A673 (cell line): ENCODE data around the gene IGFN1. TPM values are rescaled to one million over a fixed set of nuclear protein-coding genes. Genes with fewer than 3 reads are reported as not detected.

Source experiments
- BruUV-seq: library from RNA; stranded (reverse); fragments of 400-500 nt; replicated peaks from 2 replicates; lab custom pipeline; 2021; lab: Mats Ljungman, UMichigan
- CTCF ChIA-PET: fragments of 300-600 bp; sonication (Branson Sonifier 250); formaldehyde crosslinking; loops from one replicate; lab custom pipeline; 2022; ENCODE audit warnings: antibody characterized with exemption; lab: Charles Lee
- POLR2A ChIA-PET: fragments of 300-600 bp; sonication (Branson Sonifier 250); formaldehyde crosslinking; loops from one replicate; lab custom pipeline; 2022; ENCODE audit warnings: antibody characterized with exemption; ENCODE audit not compliant: low non-redundant PET; lab: Charles Lee
- DNase-seq: peaks from one replicate; pipeline ENCODE4 v3.0.0-alpha.2; 2015; ENCODE audit warnings: low spot score
- H3K27ac ChIP-seq: fragments of 200-600 bp; sonication (generic); 2 replicates; pipeline ENCODE4 v1.5.1; 2016; ENCODE audit warnings: mixed run types, low read depth, mild to moderate bottlenecking, mixed read lengths, antibody characterized with exemption, low read length; ENCODE audit not compliant: poor library complexity, severe bottlenecking
- H3K27me3 ChIP-seq: fragments of 200-600 bp; sonication (generic); replicated peaks from 2 replicates; pipeline ENCODE4 v1.6.1; 2017; ENCODE audit warnings: mixed run types, low read depth, mild to moderate bottlenecking, mixed read lengths, antibody characterized with exemption, low read length; ENCODE audit not compliant: insufficient read depth, poor library complexity
- H3K36me3 ChIP-seq: fragments of 200-600 bp; sonication (generic); 2 replicates; pipeline ENCODE4 v1.6.1; 2016; ENCODE audit warnings: mixed run types, mild to moderate bottlenecking, mixed read lengths, antibody characterized with exemption, low read length; ENCODE audit not compliant: insufficient read depth, poor library complexity, severe bottlenecking
- H3K4me1 ChIP-seq: fragments of 200-600 bp; sonication (generic); 2 replicates; pipeline ENCODE4 v1.6.1; 2017; ENCODE audit warnings: mixed run types, mild to moderate bottlenecking, mixed read lengths, antibody characterized with exemption, low read length; ENCODE audit not compliant: insufficient read depth, poor library complexity, severe bottlenecking
- H3K4me3 ChIP-seq: fragments of 200-600 bp; sonication (generic); 2 replicates; pipeline ENCODE4 v1.5.1; 2016; ENCODE audit warnings: low read depth, mixed run types, mild to moderate bottlenecking, mixed read lengths, low read length; ENCODE audit not compliant: poor library complexity, severe bottlenecking
- H3K9me3 ChIP-seq: fragments of 200-600 bp; sonication (generic); 2 replicates; pipeline ENCODE4 v1.6.1; 2016; ENCODE audit warnings: mixed run types, low read depth, mild to moderate bottlenecking, mixed read lengths, antibody characterized with exemption, low read length; ENCODE audit not compliant: poor library complexity, severe bottlenecking
- CTCF ChIP-seq: fragments of 300-800, 200-600 bp; sonication (generic); conservative IDR thresholded peaks from 2 replicates; pipeline ENCODE4 v1.5.1; 2017; ENCODE audit warnings: low read depth, mild to moderate bottlenecking, antibody characterized with exemption, low read length, moderate library complexity, mixed read lengths
- EZH2 ChIP-seq: fragments of 200-600 bp; sonication (generic); IDR thresholded peaks from 2 replicates; pipeline ENCODE4 v1.6.1; 2017; ENCODE audit warnings: borderline replicate concordance, low read depth, mild to moderate bottlenecking, mixed read lengths, antibody characterized with exemption, low read length; ENCODE audit not compliant: poor library complexity, severe bottlenecking
- intact Hi-C: fragments of 100-400 bp; cut with micrococcal nuclease; formaldehyde crosslinking; loops from one replicate; pipeline ENCODE4 v1.10.0; 2022; ENCODE audit not compliant: unreplicated experiment
- total RNA-seq: library from RNA; stranded (reverse); gene quantifications from 2 replicates; pipeline ENCODE4 v1.2.3, GENCODE V29; 2021

The IGFN1 gene
- total RNA-seq, 1 experiment from 2014 or later: 1.2 TPM

GRCh38 chr1:201217851-201218250 is 27.2 kb downstream of the IGFN1 start:
- POLR2A ChIA-PET: no interaction called here
- intact Hi-C loops: no loop called here
- BruUV-seq: no TSS peak
- Histone ChIP-seq H3K27me3 (no peaks in the 10 kb centered on the region), H3K4me3 (no peak overlapping the region), H3K27ac (no peak overlapping the region), H3K9me3 (no peaks in the 10 kb centered on the region), H3K36me3 (no peaks in the 10 kb centered on the region), H3K4me1 (no peaks in the 10 kb centered on the region)
- DNase-seq: no peak
- CTCF ChIA-PET: no interaction called here
- TF ChIP-seq EZH2 (no peak), CTCF (no peak)

GRCh38 chr1:201218409-201218808 is 27.8 kb downstream of the IGFN1 start:
- Histone ChIP-seq H3K36me3 (no peaks in the 10 kb centered on the region), H3K4me1 (no peaks in the 10 kb centered on the region), H3K27me3 (no peaks in the 10 kb centered on the region), H3K4me3 (no peak overlapping the region), H3K9me3 (no peaks in the 10 kb centered on the region), H3K27ac (no peak overlapping the region)
- BruUV-seq: no TSS peak
- TF ChIP-seq EZH2: no peak
- TF ChIP-seq CTCF: no peak
- POLR2A ChIA-PET: no interaction called here
- CTCF ChIA-PET: no interaction called here
- DNase-seq: no peak
- intact Hi-C loops: no loop called here

- POLR2A ChIA-PET: no interaction called here
- no TSS peak for BruUV-seq
- intact Hi-C loops: no loop called here
- TF ChIP-seq EZH2 (no peak), CTCF (no peak)
- no peaks in the 10 kb centered on the region for H3K4me1 ChIP-seq
- H3K36me3 ChIP-seq: no peaks in the 10 kb centered on the region
- H3K9me3 ChIP-seq: no peaks in the 10 kb centered on the region
- H3K27me3 ChIP-seq: no peaks in the 10 kb centered on the region
- H3K4me3 ChIP-seq: no peak overlapping the region
- no peak overlapping the region for H3K27ac ChIP-seq
- CTCF ChIA-PET: no interaction called here
- no peak for DNase-seq
Measured at GRCh38 chr1:201219481-201220387, 29.1 kb downstream of the IGFN1 start.
